Measurements from ENCODE around the gene TOR4A. TPM values are rescaled to one million over a fixed set of nuclear protein-coding genes. Genes with fewer than 3 reads are reported as not detected.
"Not testable (repeated sequence)": the region's sequence is repeated elsewhere in the genome, so short reads cannot be mapped to it uniquely, and the experiment has no call there.

TOR4A gene
- polyA plus RNA-seq, 3 donors, result 3.7 to 4.3 (median 4.2) TPM

- DNase-seq (ENCODE audit: low read depth in 3 of 3, low spot score in 2 of 3), result no peak
Observed at GRCh38 chr9:137315581-137316011, 38.1 kb downstream of the TOR4A start.

- DNase-seq (ENCODE audit: low read depth in 3 of 3, low spot score in 2 of 3), result no peak
Observed at GRCh38 chr9:137316012-137316981, 38.8 kb downstream of the TOR4A start.

- DNase-seq (ENCODE audit: low read depth in 3 of 3, low spot score in 2 of 3), result no peak
Observed at GRCh38 chr9:137317021-137317717, 39.6 kb downstream of the TOR4A start.

GRCh38 chr9:137317718-137318511, 40.4 kb downstream of the TOR4A start:
- no peak for DNase-seq (ENCODE audit: low read depth in 3 of 3, low spot score in 2 of 3)

GRCh38 chr9:137318602-137319001, 41.1 kb downstream of the TOR4A start:
- no peak for DNase-seq (ENCODE audit: low read depth in 3 of 3, low spot score in 2 of 3)

GRCh38 chr9:137319011-137319738, 41.6 kb downstream of the TOR4A start:
- no peak for DNase-seq (ENCODE audit: low read depth in 3 of 3, low spot score in 2 of 3)

- DNase-seq (ENCODE audit: low read depth in 3 of 3, low spot score in 2 of 3), result no peak
Observed at GRCh38 chr9:137319739-137320551, 42.4 kb downstream of the TOR4A start.

- DNase-seq (ENCODE audit: low read depth in 3 of 3, low spot score in 2 of 3), result no peak
Observed at GRCh38 chr9:137320555-137321384, 43.2 kb downstream of the TOR4A start.

GRCh38 chr9:137321726-137322361, 44.3 kb downstream of the TOR4A start:
- DNase-seq (ENCODE audit: low read depth in 3 of 3, low spot score in 2 of 3), result no peak

- no peak for DNase-seq (ENCODE audit: low read depth in 3 of 3, low spot score in 2 of 3)
Observed at GRCh38 chr9:137323531-137324331, 46.2 kb downstream of the TOR4A start.

GRCh38 chr9:137325124-137325523, 47.6 kb downstream of the TOR4A start:
- no peak for DNase-seq (ENCODE audit: low read depth in 3 of 3, low spot score in 2 of 3)

- DNase-seq (ENCODE audit: low read depth in 3 of 3, low spot score in 2 of 3), result no peak
Observed at GRCh38 chr9:137325799-137326198, 48.3 kb downstream of the TOR4A start.

- DNase-seq (ENCODE audit: low read depth in 3 of 3, low spot score in 2 of 3), result no peak
Observed at GRCh38 chr9:137326445-137327065, 49.0 kb downstream of the TOR4A start.

- not testable (repeated sequence) for DNase-seq (ENCODE audit: low read depth in 3 of 3, low spot score in 2 of 3)
Observed at GRCh38 chr9:137327641-137328550, 50.4 kb downstream of the TOR4A start.

GRCh38 chr9:137329590-137329989, 52.1 kb downstream of the TOR4A start:
- DNase-seq (ENCODE audit: low read depth in 3 of 3, low spot score in 2 of 3), result not testable (repeated sequence)

- no peak for DNase-seq (ENCODE audit: low read depth in 3 of 3, low spot score in 2 of 3)
Observed at GRCh38 chr9:137330689-137331088, 53.2 kb downstream of the TOR4A start.

All from right renal cortex interstitium (tissue), 3 donors.